ENCODE measurements around the gene NIM1K. TPM values are rescaled to one million over a fixed set of nuclear protein-coding genes. Genes with fewer than 3 reads are reported as not detected.

NIM1K gene
- polyA plus RNA-seq, 3 donors: 0.13 TPM; not detected in 2

DNA sequence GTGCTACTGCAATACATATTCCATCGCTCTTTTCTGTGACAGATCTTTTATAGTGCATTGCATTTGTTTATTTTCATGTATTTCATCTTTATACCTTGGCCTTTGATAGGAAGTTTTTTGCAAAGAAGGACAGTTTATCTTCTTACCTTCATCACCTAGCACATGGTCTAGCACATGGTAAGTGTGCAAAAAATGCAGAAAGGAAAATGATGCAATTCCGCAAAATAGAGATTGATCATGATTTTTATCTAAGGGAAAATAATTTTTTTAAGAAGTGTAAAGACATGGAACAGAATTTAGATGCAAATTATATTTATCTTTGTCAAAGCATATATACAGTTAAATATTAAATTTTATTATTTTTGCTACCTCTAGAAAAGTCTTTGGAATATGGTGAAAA is 19.2 kb upstream of the NIM1K start:
- H3K9me3 Mint-ChIP-seq: no peaks in the 10 kb centered on the region
- TF ChIP-seq, protein P1, sequence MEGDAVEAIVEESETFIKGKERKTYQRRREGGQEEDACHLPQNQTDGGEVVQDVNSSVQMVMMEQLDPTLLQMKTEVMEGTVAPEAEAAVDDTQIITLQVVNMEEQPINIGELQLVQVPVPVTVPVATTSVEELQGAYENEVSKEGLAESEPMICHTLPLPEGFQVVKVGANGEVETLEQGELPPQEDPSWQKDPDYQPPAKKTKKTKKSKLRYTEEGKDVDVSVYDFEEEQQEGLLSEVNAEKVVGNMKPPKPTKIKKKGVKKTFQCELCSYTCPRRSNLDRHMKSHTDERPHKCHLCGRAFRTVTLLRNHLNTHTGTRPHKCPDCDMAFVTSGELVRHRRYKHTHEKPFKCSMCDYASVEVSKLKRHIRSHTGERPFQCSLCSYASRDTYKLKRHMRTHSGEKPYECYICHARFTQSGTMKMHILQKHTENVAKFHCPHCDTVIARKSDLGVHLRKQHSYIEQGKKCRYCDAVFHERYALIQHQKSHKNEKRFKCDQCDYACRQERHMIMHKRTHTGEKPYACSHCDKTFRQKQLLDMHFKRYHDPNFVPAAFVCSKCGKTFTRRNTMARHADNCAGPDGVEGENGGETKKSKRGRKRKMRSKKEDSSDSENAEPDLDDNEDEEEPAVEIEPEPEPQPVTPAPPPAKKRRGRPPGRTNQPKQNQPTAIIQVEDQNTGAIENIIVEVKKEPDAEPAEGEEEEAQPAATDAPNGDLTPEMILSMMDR (IDR thresholded peaks at IDR 0.05): no peak
- peaks cover 53 to 58% of the 10 kb centered on the region in 2 donors for H3K36me3 Mint-ChIP-seq
- no CpG with 5 or more reads among the region's 2 CpGs for WGBS (ENCODE audit: insufficient coverage)
- H3K4me1 Mint-ChIP-seq: peaks cover 4% of the 10 kb centered on the region
- H3K4me2 ChIP-seq (replicated peaks; ENCODE audit: extremely low read depth, low read length, poor library complexity, severe bottlenecking): no peak overlapping the region
- H4K20me1 ChIP-seq (ENCODE audit: insufficient read depth, low read length): no peaks in the 10 kb centered on the region
- no peak overlapping the region for H2AFZ ChIP-seq (ENCODE audit: insufficient read depth, low read depth, low read length, poor library complexity, severe bottlenecking)
- H3K9me3 ChIP-seq (replicated peaks in 1 of 2; ENCODE audit: control insufficient read depth in 1 of 2, insufficient read depth in 1 of 2, low read length in 2 of 2): no peaks in the 10 kb centered on the region
- H3K9ac ChIP-seq (ENCODE audit: insufficient read depth, low read length, poor library complexity, severe bottlenecking): no peak overlapping the region
- H3K27ac ChIP-seq (ENCODE audit: low read depth in 1 of 2, low read length in 2 of 2): no peak overlapping the region
- no peaks in the 10 kb centered on the region for H3K27me3 ChIP-seq (ENCODE audit: control insufficient read depth in 2 of 2, insufficient read depth in 2 of 2, low read length in 2 of 2)
- no peaks in the 10 kb centered on the region for H3K4me1 ChIP-seq (ENCODE audit: control insufficient read depth in 1 of 2, insufficient read depth in 2 of 2, low read length in 2 of 2)
- DNase-seq: no peak
- H3K36me3 ChIP-seq (replicated peaks in 1 of 2; ENCODE audit: control insufficient read depth in 1 of 2, insufficient read depth in 2 of 2, low read length in 2 of 2): peaks cover 41 to 72% of the 10 kb centered on the region in 2 donors
- no peaks in the 10 kb centered on the region for H3K79me2 ChIP-seq (ENCODE audit: insufficient read depth, low read length)
- peak overlapping the region in 1 of 7 donors; percentile 3 for H3K27ac Mint-ChIP-seq
- intact Hi-C loops (cut with micrococcal nuclease): no loop called here
- H3K4me3 Mint-ChIP-seq: no peak overlapping the region
- H3K4me3 ChIP-seq (replicated peaks in 1 of 3; ENCODE audit: low read depth in 2 of 3, low read length in 3 of 3): no peak overlapping the region
- no peaks in the 10 kb centered on the region for H3K27me3 Mint-ChIP-seq (ENCODE audit: low read depth in 3 of 3)

DNA sequence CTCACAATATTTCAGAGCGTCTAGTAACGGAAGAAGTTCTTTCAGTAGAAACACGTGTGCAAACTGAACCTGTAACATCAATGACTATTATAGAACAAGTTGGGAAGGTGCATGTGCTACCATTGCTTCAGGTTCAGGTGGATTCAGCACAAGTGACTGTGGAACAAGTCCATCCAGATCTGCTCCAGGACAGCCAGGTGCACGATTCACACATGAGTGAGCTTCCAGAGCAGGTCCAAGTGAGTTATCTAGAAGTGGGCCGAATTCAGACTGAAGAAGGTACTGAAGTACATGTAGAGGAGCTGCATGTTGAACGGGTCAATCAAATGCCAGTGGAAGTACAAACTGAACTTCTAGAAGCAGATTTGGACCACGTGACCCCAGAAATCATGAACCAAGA is 17.4 kb upstream of the NIM1K start:
- Mint-ChIP-seq H3K36me3 (peaks cover 41 to 52% of the 10 kb centered on the region in 2 donors), H3K27ac (no peak overlapping the region), H3K9me3 (no peaks in the 10 kb centered on the region), H3K27me3 (ENCODE audit: low read depth in 3 of 3) (no peaks in the 10 kb centered on the region), H3K4me1 (peaks cover 4% of the 10 kb centered on the region), H3K4me3 (no peak overlapping the region)
- no peaks in the 10 kb centered on the region for H4K20me1 ChIP-seq (ENCODE audit: insufficient read depth, low read length)
- H2AFZ ChIP-seq (ENCODE audit: insufficient read depth, low read depth, low read length, poor library complexity, severe bottlenecking): no peak overlapping the region
- intact Hi-C loops (cut with micrococcal nuclease): no loop called here
- no peak overlapping the region for H3K4me3 ChIP-seq (replicated peaks in 1 of 3; ENCODE audit: low read depth in 2 of 3, low read length in 3 of 3)
- H3K27ac ChIP-seq (ENCODE audit: low read depth in 1 of 2, low read length in 2 of 2): no peak overlapping the region
- WGBS (ENCODE audit: insufficient coverage): 98% methylated on average over 6 of the region's 7 CpGs
- H3K4me1 ChIP-seq (ENCODE audit: control insufficient read depth in 1 of 2, insufficient read depth in 2 of 2, low read length in 2 of 2): no peaks in the 10 kb centered on the region
- TF ChIP-seq, protein P1 (IDR thresholded peaks at IDR 0.05): no peak
- H3K9ac ChIP-seq (ENCODE audit: insufficient read depth, low read length, poor library complexity, severe bottlenecking): no peak overlapping the region
- no peak for DNase-seq
- no peaks in the 10 kb centered on the region for H3K27me3 ChIP-seq (ENCODE audit: control insufficient read depth in 2 of 2, insufficient read depth in 2 of 2, low read length in 2 of 2)
- no peak overlapping the region for H3K4me2 ChIP-seq (replicated peaks; ENCODE audit: extremely low read depth, low read length, poor library complexity, severe bottlenecking)
- H3K79me2 ChIP-seq (ENCODE audit: insufficient read depth, low read length): no peaks in the 10 kb centered on the region
- no peaks in the 10 kb centered on the region for H3K9me3 ChIP-seq (replicated peaks in 1 of 2; ENCODE audit: control insufficient read depth in 1 of 2, insufficient read depth in 1 of 2, low read length in 2 of 2)
- peaks cover 32 to 61% of the 10 kb centered on the region in 2 donors for H3K36me3 ChIP-seq (replicated peaks in 1 of 2; ENCODE audit: control insufficient read depth in 1 of 2, insufficient read depth in 2 of 2, low read length in 2 of 2)

Data from CD14-positive monocyte (primary cell).